GM23338 (cell line): ENCODE measurements around the gene KDM6A. TPM values are rescaled to one million over a fixed set of nuclear protein-coding genes. Genes with fewer than 3 reads are reported as not detected.

Experiments used
- ATAC-seq: fragments of 200-7000 bp; cut with Tn5 transposase; 3 replicates; pipeline ENCODE4 v1.9.1; 2020
- DNase-seq: peaks from one replicate; pipeline ENCODE4 v3.0.0-alpha.2; 2015; ENCODE audit warnings: low spot score
- H2AFZ ChIP-seq: fragments of 200-600 bp; sonication (generic); 2 replicates; pipeline ENCODE4 v1.8.0; 2016; ENCODE audit warnings: antibody characterized with exemption, mild to moderate bottlenecking, moderate library complexity
- H3F3A ChIP-seq: fragments of 200-600 bp; sonication (generic); replicated peaks from 2 replicates; pipeline ENCODE4 v1.8.0; 2017; ENCODE audit warnings: antibody characterized with exemption, mixed run types, low read depth
- H3K27ac ChIP-seq: fragments of 200-600 bp; sonication (generic); 2 replicates; pipeline ENCODE4 v1.6.1; 2016; ENCODE audit warnings: low read depth
- H3K27me3 ChIP-seq: fragments of 200-600 bp; sonication (generic); 2 replicates; pipeline ENCODE4 v1.8.0; 2016; ENCODE audit warnings: mild to moderate bottlenecking, mixed run types, moderate library complexity; ENCODE audit not compliant: insufficient read depth
- H3K36me3 ChIP-seq: fragments of 200-600 bp; sonication (generic); 2 replicates; pipeline ENCODE4 v1.8.0; 2016; ENCODE audit warnings: mild to moderate bottlenecking; ENCODE audit not compliant: insufficient read depth
- H3K4me1 ChIP-seq: fragments of 200-600 bp; sonication (generic); 2 replicates; pipeline ENCODE4 v1.8.0; 2016; ENCODE audit warnings: mild to moderate bottlenecking, moderate library complexity; ENCODE audit not compliant: insufficient read depth
- H3K4me2 ChIP-seq: fragments of 200-600 bp; sonication (generic); 2 replicates; pipeline ENCODE4 v1.7.1; 2017; ENCODE audit warnings: mixed run types
- H3K4me3 ChIP-seq: fragments of 200-600 bp; sonication (generic); 2 replicates; pipeline ENCODE4 v1.6.1; 2016; ENCODE audit warnings: mixed run types
- H3K79me2 ChIP-seq: fragments of 200-600 bp; sonication (generic); replicated peaks from 2 replicates; pipeline ENCODE4 v1.8.0; 2017; ENCODE audit warnings: mild to moderate bottlenecking; ENCODE audit not compliant: insufficient read depth
- H3K9me2 ChIP-seq: fragments of 200-600 bp; sonication (generic); 2 replicates; pipeline ENCODE4 v1.8.0; 2017; ENCODE audit not compliant: insufficient read depth
- H4K20me1 ChIP-seq: fragments of 200-600 bp; sonication (generic); replicated peaks from 2 replicates; pipeline ENCODE4 v1.8.0; 2017; ENCODE audit warnings: mild to moderate bottlenecking; ENCODE audit not compliant: insufficient read depth
- H3K27ac Mint-ChIP-seq: 2 replicates; pipeline ENCODE4 v1.8.0; 2020; ENCODE audit warnings: inconsistent platforms, mild to moderate bottlenecking, moderate library complexity, mixed read lengths
- H3K27me3 Mint-ChIP-seq: 3 replicates; pipeline ENCODE4 v1.8.0; 2022; ENCODE audit warnings: low read depth, mild to moderate bottlenecking, moderate library complexity, mixed read lengths, inconsistent platforms; ENCODE audit not compliant: insufficient read depth, poor library complexity
- H3K36me3 Mint-ChIP-seq: 3 replicates; pipeline ENCODE4 v1.8.0; 2021; ENCODE audit warnings: low read depth, mild to moderate bottlenecking, inconsistent platforms, moderate library complexity, mixed read lengths
- H3K4me1 Mint-ChIP-seq: 3 replicates; pipeline ENCODE4 v1.8.0; 2020; ENCODE audit warnings: mild to moderate bottlenecking, inconsistent platforms, mixed read lengths
- H3K4me3 Mint-ChIP-seq: 3 replicates; pipeline ENCODE4 v1.8.0; 2021; ENCODE audit warnings: moderate library complexity, mild to moderate bottlenecking, inconsistent platforms, mixed read lengths
- H3K9me3 Mint-ChIP-seq: 3 replicates; pipeline ENCODE4 v1.8.0; 2020; ENCODE audit warnings: moderate library complexity, mild to moderate bottlenecking, inconsistent platforms, mixed read lengths
- CREB1 ChIP-seq: fragments of 250-450 bp; sonication (Bioruptor Pico); IDR thresholded peaks from 2 replicates; pipeline ENCODE4 v1.5.0; 2020; ENCODE audit warnings: low read depth, mild to moderate bottlenecking, moderate library complexity
- EZH2 ChIP-seq: fragments of 200-600 bp; sonication (generic); IDR thresholded peaks from one replicate; pipeline ENCODE4 v1.8.0; 2017; ENCODE audit warnings: antibody characterized with exemption, mild to moderate bottlenecking, low read depth; ENCODE audit not compliant: unreplicated experiment
- EZH2phosphoT487 ChIP-seq: fragments of 200-600 bp; sonication (generic); IDR thresholded peaks from one replicate; pipeline ENCODE4 v1.8.1; 2018; ENCODE audit warnings: antibody characterized with exemption; ENCODE audit not compliant: unreplicated experiment
- JUNB ChIP-seq: IDR thresholded peaks from one replicate; pipeline ENCODE4 v1.6.1; 2016; ENCODE audit warnings: antibody characterized with exemption; ENCODE audit not compliant: unreplicated experiment
- NANOG ChIP-seq: IDR thresholded peaks from 2 replicates; pipeline ENCODE4 v1.6.1; 2016; ENCODE audit warnings: antibody characterized with exemption, borderline replicate concordance
- POLR2AphosphoS5 ChIP-seq: IDR thresholded peaks from 2 replicates; pipeline ENCODE4 v1.6.1; 2016; ENCODE audit warnings: antibody characterized with exemption, low read depth
- STAT1 ChIP-seq: IDR thresholded peaks from one replicate; pipeline ENCODE4 v1.6.1; 2016; ENCODE audit warnings: antibody characterized with exemption; ENCODE audit not compliant: unreplicated experiment
- ZNF114 ChIP-seq: fragments of 250-450 bp; sonication (Bioruptor Pico); IDR thresholded peaks from 2 replicates; pipeline ENCODE4 v1.5.0; 2020; ENCODE audit warnings: mild to moderate bottlenecking, moderate library complexity
- ZNF331 ChIP-seq: fragments of 250-450 bp; sonication (Bioruptor Pico); IDR thresholded peaks from 2 replicates; pipeline ENCODE4 v1.5.0; 2020; ENCODE audit warnings: low read depth, mild to moderate bottlenecking, moderate library complexity
- polyA plus RNA-seq: library from polyadenylated mRNA; unstranded; fragments of >200 nt; fragmentation: Nextera tagmentation; extraction: Ambion mirVana; gene quantifications from 2 replicates; pipeline ENCODE4 v1.2.1, GENCODE V29; 2016
- total RNA-seq: library from RNA; depleted of rRNA; stranded (reverse); fragments of >200 nt; shearing (Covaris generic); gene quantifications from 2 replicates; pipeline ENCODE4 v1.2.3, GENCODE V29; 2014
- TF ChIP-seq, protein P1 (sequence below): IDR thresholded peaks from one replicate; pipeline ENCODE4 v1.6.1; 2018; ENCODE audit warnings: antibody characterized with exemption; ENCODE audit not compliant: unreplicated experiment
- TF ChIP-seq, protein P2 (sequence below): IDR thresholded peaks from 2 replicates; pipeline ENCODE4 v1.6.1; 2016; ENCODE audit warnings: antibody characterized with exemption
- TF ChIP-seq, protein P3 (sequence below), 2 experiments: fragments of 200-600 bp in 1 of 2; sonication (generic) in 1 of 2; conservative IDR thresholded peaks; 2 replicates each; pipeline versions ENCODE4 v1.5.1 to v1.6.1; 2016 to 2017; ENCODE audit warnings: antibody characterized with exemption in 2 of 2, low read depth in 2 of 2, mild to moderate bottlenecking in 2 of 2, moderate library complexity in 1 of 2

Gene KDM6A
- total and polyA plus RNA-seq, 2 experiments from 2014 or later = 22.8 to 102 TPM

DNA sequence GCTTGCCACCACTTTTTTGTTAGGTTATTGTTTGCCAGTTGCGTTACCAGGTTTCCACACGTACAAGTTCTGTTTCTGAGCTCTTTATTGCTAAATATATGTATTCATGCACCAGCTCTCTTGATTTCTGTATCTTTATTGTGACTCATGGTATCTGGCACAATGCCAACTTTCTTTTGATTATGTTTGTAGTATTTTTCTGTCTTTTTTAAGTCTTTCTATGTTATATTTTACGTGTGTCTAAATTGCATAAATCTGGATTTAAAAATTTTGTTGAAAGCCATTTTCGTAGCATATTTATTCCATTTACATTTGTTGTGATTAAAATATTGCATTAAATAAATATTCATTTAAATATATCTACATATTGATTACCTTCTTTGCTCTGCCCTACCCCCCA is 73.8 kb downstream of the KDM6A start:
- TF ChIP-seq ZNF114 (CRISPR knock-in tag) = no peak
- TF ChIP-seq, protein P1, sequence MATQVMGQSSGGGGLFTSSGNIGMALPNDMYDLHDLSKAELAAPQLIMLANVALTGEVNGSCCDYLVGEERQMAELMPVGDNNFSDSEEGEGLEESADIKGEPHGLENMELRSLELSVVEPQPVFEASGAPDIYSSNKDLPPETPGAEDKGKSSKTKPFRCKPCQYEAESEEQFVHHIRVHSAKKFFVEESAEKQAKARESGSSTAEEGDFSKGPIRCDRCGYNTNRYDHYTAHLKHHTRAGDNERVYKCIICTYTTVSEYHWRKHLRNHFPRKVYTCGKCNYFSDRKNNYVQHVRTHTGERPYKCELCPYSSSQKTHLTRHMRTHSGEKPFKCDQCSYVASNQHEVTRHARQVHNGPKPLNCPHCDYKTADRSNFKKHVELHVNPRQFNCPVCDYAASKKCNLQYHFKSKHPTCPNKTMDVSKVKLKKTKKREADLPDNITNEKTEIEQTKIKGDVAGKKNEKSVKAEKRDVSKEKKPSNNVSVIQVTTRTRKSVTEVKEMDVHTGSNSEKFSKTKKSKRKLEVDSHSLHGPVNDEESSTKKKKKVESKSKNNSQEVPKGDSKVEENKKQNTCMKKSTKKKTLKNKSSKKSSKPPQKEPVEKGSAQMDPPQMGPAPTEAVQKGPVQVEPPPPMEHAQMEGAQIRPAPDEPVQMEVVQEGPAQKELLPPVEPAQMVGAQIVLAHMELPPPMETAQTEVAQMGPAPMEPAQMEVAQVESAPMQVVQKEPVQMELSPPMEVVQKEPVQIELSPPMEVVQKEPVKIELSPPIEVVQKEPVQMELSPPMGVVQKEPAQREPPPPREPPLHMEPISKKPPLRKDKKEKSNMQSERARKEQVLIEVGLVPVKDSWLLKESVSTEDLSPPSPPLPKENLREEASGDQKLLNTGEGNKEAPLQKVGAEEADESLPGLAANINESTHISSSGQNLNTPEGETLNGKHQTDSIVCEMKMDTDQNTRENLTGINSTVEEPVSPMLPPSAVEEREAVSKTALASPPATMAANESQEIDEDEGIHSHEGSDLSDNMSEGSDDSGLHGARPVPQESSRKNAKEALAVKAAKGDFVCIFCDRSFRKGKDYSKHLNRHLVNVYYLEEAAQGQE = no peak
- H3K36me3 Mint-ChIP-seq = peaks cover 4% of the 10 kb centered on the region; the same call in 1 of the 3 replicates
- Histone ChIP-seq H3K36me3 (no peaks in the 10 kb centered on the region), H3K27ac (no peak overlapping the region; the same call in 1 of the 2 replicates), H3K27me3 (no peaks in the 10 kb centered on the region), H4K20me1 (no peaks in the 10 kb centered on the region), H2AFZ (no peak overlapping the region), H3K9me2 (no peaks in the 10 kb centered on the region), H3K4me2 (no peak overlapping the region), H3K4me1 (peaks cover 18% of the 10 kb centered on the region), H3K4me3 (no peak overlapping the region), H3F3A (no peaks in the 10 kb centered on the region), H3K79me2 (peaks cover 95% of the 10 kb centered on the region)
- no peak for DNase-seq
- H3K4me1 Mint-ChIP-seq = peaks cover 33% of the 10 kb centered on the region; the same call in 2 of the 3 replicates
- H3K4me3 Mint-ChIP-seq = no peak overlapping the region
- ATAC-seq = no peak
- peaks cover 6% of the 10 kb centered on the region for H3K27me3 Mint-ChIP-seq
- H3K27ac Mint-ChIP-seq = no peak overlapping the region
- peaks cover 3% of the 10 kb centered on the region; the same call in 1 of the 3 replicates for H3K9me3 Mint-ChIP-seq

DNA sequence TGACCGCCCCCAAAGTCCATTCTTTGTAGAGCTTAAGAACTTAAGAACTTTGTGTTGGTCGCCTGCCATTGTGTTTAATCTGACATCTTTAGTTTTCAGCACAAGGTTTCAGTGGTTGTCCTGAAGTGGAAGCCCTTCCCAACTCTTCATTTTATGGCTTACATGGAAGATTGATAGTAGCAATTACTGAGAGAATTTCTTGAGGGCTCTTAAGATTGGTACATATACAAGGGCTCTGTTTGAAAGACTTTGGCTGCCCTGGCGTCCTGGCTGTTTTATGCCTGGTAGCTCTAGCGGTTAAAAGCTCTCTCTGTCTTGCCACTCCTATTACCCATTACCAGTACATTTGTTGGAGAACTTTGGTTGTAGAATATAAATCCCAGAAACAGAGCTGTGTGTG is 75.0 kb downstream of the KDM6A start:
- Histone ChIP-seq H3K27ac (peak overlapping the region; percentile 43; the same call in 1 of the 2 replicates), H3K4me1 (peaks cover 18% of the 10 kb centered on the region), H3K4me2 (no peak overlapping the region), H3F3A (no peaks in the 10 kb centered on the region), H3K4me3 (no peak overlapping the region), H3K9me2 (no peaks in the 10 kb centered on the region), H3K79me2 (peaks cover 95% of the 10 kb centered on the region), H3K36me3 (no peaks in the 10 kb centered on the region), H2AFZ (no peak overlapping the region), H3K27me3 (no peaks in the 10 kb centered on the region), H4K20me1 (no peaks in the 10 kb centered on the region; the same call in 1 of the 2 replicates)
- peak overlapping the region; percentile 85 for H3K27ac Mint-ChIP-seq
- H3K27me3 Mint-ChIP-seq = peaks cover 12% of the 10 kb centered on the region
- peaks cover 3% of the 10 kb centered on the region; the same call in 1 of the 3 replicates for H3K9me3 Mint-ChIP-seq
- peaks cover 12% of the 10 kb centered on the region for H3K36me3 Mint-ChIP-seq
- no peak overlapping the region for H3K4me3 Mint-ChIP-seq
- no peak for DNase-seq
- ATAC-seq = no peak
- peaks cover 36% of the 10 kb centered on the region; the same call in 2 of the 3 replicates for H3K4me1 Mint-ChIP-seq
- TF ChIP-seq ZNF114 (CRISPR knock-in tag) (no peak), POLR2AphosphoS5 (no peak), ZNF331 (CRISPR knock-in tag) (no peak), EZH2phosphoT487 (no peak), EZH2 (no peak), NANOG (no peak), CREB1 (no peak), STAT1 (no peak), JUNB (no peak)
- TF ChIP-seq, protein P2, sequence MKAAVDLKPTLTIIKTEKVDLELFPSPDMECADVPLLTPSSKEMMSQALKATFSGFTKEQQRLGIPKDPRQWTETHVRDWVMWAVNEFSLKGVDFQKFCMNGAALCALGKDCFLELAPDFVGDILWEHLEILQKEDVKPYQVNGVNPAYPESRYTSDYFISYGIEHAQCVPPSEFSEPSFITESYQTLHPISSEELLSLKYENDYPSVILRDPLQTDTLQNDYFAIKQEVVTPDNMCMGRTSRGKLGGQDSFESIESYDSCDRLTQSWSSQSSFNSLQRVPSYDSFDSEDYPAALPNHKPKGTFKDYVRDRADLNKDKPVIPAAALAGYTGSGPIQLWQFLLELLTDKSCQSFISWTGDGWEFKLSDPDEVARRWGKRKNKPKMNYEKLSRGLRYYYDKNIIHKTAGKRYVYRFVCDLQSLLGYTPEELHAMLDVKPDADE = no peak
- TF ChIP-seq, protein P3, sequence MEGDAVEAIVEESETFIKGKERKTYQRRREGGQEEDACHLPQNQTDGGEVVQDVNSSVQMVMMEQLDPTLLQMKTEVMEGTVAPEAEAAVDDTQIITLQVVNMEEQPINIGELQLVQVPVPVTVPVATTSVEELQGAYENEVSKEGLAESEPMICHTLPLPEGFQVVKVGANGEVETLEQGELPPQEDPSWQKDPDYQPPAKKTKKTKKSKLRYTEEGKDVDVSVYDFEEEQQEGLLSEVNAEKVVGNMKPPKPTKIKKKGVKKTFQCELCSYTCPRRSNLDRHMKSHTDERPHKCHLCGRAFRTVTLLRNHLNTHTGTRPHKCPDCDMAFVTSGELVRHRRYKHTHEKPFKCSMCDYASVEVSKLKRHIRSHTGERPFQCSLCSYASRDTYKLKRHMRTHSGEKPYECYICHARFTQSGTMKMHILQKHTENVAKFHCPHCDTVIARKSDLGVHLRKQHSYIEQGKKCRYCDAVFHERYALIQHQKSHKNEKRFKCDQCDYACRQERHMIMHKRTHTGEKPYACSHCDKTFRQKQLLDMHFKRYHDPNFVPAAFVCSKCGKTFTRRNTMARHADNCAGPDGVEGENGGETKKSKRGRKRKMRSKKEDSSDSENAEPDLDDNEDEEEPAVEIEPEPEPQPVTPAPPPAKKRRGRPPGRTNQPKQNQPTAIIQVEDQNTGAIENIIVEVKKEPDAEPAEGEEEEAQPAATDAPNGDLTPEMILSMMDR (conservative IDR thresholded peaks at IDR 0.05; ENCODE audit: low read depth in 2 of 2) = no peak
